Left ventricle myocardium inferior (tissue), 1 donor: ENCODE results near the gene WDR5B. TPM values are rescaled to one million over a fixed set of nuclear protein-coding genes. Genes with fewer than 3 reads are reported as not detected.

ENCODE experiments used
- DNase-seq: peaks from one replicate; pipeline ENCODE4 v3.0.0-alpha.2; 2020
- H3K27ac ChIP-seq: fragments of 200-600 bp; replicated peaks from 2 replicates; pipeline ENCODE4 v1.8.0; 2021
- H3K27me3 ChIP-seq: fragments of 200-600 bp; 2 replicates; pipeline ENCODE4 v1.8.0; 2021; ENCODE audit warnings: low read depth
- H3K36me3 ChIP-seq: fragments of 200-600 bp; 2 replicates; pipeline ENCODE4 v1.8.0; 2021
- H3K4me1 ChIP-seq: fragments of 200-600 bp; 2 replicates; pipeline ENCODE4 v1.8.0; 2021
- H3K4me3 ChIP-seq: fragments of 200-600 bp; 2 replicates; pipeline ENCODE4 v1.8.0; 2021; ENCODE audit warnings: mild to moderate bottlenecking, moderate library complexity
- H3K9me3 ChIP-seq: fragments of 200-600 bp; replicated peaks from 2 replicates; pipeline ENCODE4 v1.8.0; 2021
- CTCF ChIP-seq: fragments of 200-600 bp; IDR thresholded peaks from 2 replicates; pipeline ENCODE4 v1.8.0; 2021; ENCODE audit warnings: antibody characterized with exemption, mild to moderate bottlenecking, borderline replicate concordance
- intact Hi-C: fragments of 100-400 bp; cut with micrococcal nuclease; formaldehyde crosslinking; loops from one replicate; pipeline ENCODE4 v1.11.0; 2022
- total RNA-seq: library from RNA; stranded (reverse); fragmentation: NEBNext Ultra II Directional; extraction: Animal tissue kit (Norgen Biotek cat#: 25700); gene quantifications from one replicate; pipeline ENCODE4 v1.2.1, GENCODE V29; 2021
- donor health status: DM: no; HTN: yes; CAD: no; lungs with severe emphysema.

WDR5B gene
- total RNA-seq, 1 donor from 2014 or later, result 3.3 TPM

GRCh38 chr3:122407946-122408345 is 7.9 kb downstream of the WDR5B start:
- Histone ChIP-seq H3K27me3 (no peaks in the 10 kb centered on the region), H3K27ac (no peak overlapping the region), H3K9me3 (no peaks in the 10 kb centered on the region), H3K4me3 (no peak overlapping the region), H3K4me1 (peaks cover 9% of the 10 kb centered on the region), H3K36me3 (peaks cover 87% of the 10 kb centered on the region)
- no peak for TF ChIP-seq CTCF
- intact Hi-C loops, result no loop called here
- DNase-seq, result no peak

GRCh38 chr3:122406198-122406597 is 9.7 kb downstream of the WDR5B start:
- Histone ChIP-seq H3K27me3 (no peaks in the 10 kb centered on the region), H3K4me1 (peaks cover 9% of the 10 kb centered on the region), H3K27ac (no peak overlapping the region), H3K4me3 (no peak overlapping the region), H3K36me3 (peaks cover 73% of the 10 kb centered on the region), H3K9me3 (no peaks in the 10 kb centered on the region)
- no peak for TF ChIP-seq CTCF
- no peak for DNase-seq
- intact Hi-C loops, result no loop called here

GRCh38 chr3:122405015-122405414 is 10.8 kb downstream of the WDR5B start:
- Histone ChIP-seq H3K27me3 (no peaks in the 10 kb centered on the region), H3K4me3 (no peak overlapping the region), H3K4me1 (peaks cover 9% of the 10 kb centered on the region), H3K36me3 (peaks cover 61% of the 10 kb centered on the region), H3K9me3 (no peaks in the 10 kb centered on the region), H3K27ac (no peak overlapping the region)
- no peak for TF ChIP-seq CTCF
- intact Hi-C loops, result no loop called here
- DNase-seq, result no peak

GRCh38 chr3:122403489-122403888 is 12.4 kb downstream of the WDR5B start:
- DNase-seq, result no peak
- no peak for TF ChIP-seq CTCF
- Histone ChIP-seq H3K27me3 (no peaks in the 10 kb centered on the region), H3K27ac (no peak overlapping the region), H3K4me3 (no peak overlapping the region), H3K9me3 (no peaks in the 10 kb centered on the region), H3K36me3 (peaks cover 46% of the 10 kb centered on the region), H3K4me1 (peaks cover 9% of the 10 kb centered on the region)
- intact Hi-C loops, result no loop called here

GRCh38 chr3:122398920-122399319 is 16.9 kb downstream of the WDR5B start:
- intact Hi-C loops, result loop anchor here (10.0 kb wide), 1 partner anchor 106 kb away; no protein-coding TSS in a partner anchor
- H3K27me3 ChIP-seq, result no peaks in the 10 kb centered on the region
- no peak overlapping the region for H3K4me3 ChIP-seq
- no peaks in the 10 kb centered on the region for H3K9me3 ChIP-seq
- no peak for TF ChIP-seq CTCF
- peaks cover 13% of the 10 kb centered on the region for H3K36me3 ChIP-seq
- no peak for DNase-seq
- no peak overlapping the region for H3K27ac ChIP-seq
- H3K4me1 ChIP-seq, result peaks cover 4% of the 10 kb centered on the region
